Dendritic cell treated with granulocyte-macrophage colony-stimulating factor and Interleukin-4, amounts not matched to agents 40 ng/mL and 50 ng/mL, for 4 days (primary cell): ENCODE data around the gene POU2F3.
A peak's percentile ranks its signal among the peaks of the same experiment; 100 is the strongest.

Experiments used
- H3K27ac Mint-ChIP-seq: one replicate; pipeline ENCODE4 v1.8.0; 2022; ENCODE audit warnings: mild to moderate bottlenecking, mixed read lengths
- H3K27me3 Mint-ChIP-seq: one replicate; pipeline ENCODE4 v1.8.0; 2022; ENCODE audit warnings: mild to moderate bottlenecking, mixed read lengths
- H3K36me3 Mint-ChIP-seq: one replicate; pipeline ENCODE4 v1.8.0; 2022; ENCODE audit warnings: low read depth, mixed read lengths
- H3K4me1 Mint-ChIP-seq: one replicate; pipeline ENCODE4 v1.8.0; 2022; ENCODE audit warnings: low read depth, mixed read lengths
- H3K4me3 Mint-ChIP-seq: one replicate; pipeline ENCODE4 v1.8.0; 2022; ENCODE audit warnings: mild to moderate bottlenecking, moderate library complexity, mixed read lengths
- H3K9me3 Mint-ChIP-seq: one replicate; pipeline ENCODE4 v1.8.0; 2022; ENCODE audit warnings: mixed read lengths
- intact Hi-C: fragments of 100-400 bp; cut with micrococcal nuclease; formaldehyde crosslinking; loops from one replicate; pipeline ENCODE4 v1.15.0; 2022

The POU2F3 gene

DNA sequence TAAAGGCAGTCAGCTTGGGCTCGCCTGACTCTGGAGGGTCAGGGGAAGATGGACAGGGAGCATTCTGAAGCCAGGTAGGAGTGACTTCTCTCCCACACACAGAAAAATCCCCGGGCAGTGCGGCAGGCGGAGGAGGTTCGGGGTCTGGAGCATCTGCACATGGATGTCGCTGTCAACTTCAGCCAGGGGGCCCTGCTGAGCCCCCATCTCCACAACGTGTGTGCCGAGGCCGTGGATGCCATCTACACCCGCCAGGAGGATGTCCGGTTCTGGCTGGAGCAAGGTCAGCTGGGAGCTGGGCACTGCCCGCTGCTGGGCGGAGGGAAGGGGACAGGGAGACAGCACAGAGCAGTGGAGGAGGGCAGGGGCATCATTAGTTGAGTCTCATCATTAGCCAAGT is 13.2 kb upstream of the POU2F3 start:
- Mint-ChIP-seq H3K36me3 (peaks cover 26% of the 10 kb centered on the region), H3K9me3 (no peaks in the 10 kb centered on the region), H3K27me3 (peaks cover 8% of the 10 kb centered on the region), H3K4me3 (no peak overlapping the region), H3K4me1 (peaks cover 55% of the 10 kb centered on the region), H3K27ac (peak overlapping the region; percentile 83)
- intact Hi-C loops: no loop called here

DNA sequence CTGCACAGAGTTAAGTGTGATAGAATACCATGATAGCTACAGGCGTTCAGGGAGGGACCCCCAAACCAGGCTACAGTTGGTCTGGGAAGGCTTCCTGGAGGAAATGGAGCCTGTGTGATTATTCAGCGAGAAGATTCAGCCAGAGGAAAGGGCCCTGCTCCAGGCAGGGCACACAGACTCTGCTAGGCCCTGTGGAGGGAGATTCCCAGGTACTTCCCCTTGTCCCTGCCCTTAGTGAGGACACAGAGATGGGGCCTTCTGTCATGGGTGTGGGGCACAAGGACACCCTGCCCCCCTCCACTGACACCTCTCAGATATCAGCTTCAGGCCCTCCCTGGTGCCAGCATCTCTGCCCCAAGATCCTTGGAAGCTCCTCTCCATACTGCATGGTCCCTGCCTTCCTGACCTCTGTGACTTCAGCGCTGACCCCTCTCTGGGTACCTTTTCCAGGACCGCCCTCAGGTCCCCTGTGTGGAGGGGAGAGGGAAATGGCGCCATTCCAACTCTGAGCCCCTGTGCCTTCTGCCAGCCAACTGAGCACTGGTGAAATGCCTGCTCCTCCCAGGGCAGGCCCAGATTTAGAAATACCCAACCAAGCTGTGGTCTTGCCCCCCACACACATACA is 12.6 kb upstream of the POU2F3 start:
- H3K9me3 Mint-ChIP-seq: no peaks in the 10 kb centered on the region
- H3K36me3 Mint-ChIP-seq: peaks cover 26% of the 10 kb centered on the region
- intact Hi-C loops: no loop called here
- no peak overlapping the region for H3K4me3 Mint-ChIP-seq
- H3K4me1 Mint-ChIP-seq: peaks cover 49% of the 10 kb centered on the region
- peaks cover 13% of the 10 kb centered on the region for H3K27me3 Mint-ChIP-seq
- H3K27ac Mint-ChIP-seq: peak overlapping the region; percentile 83

DNA sequence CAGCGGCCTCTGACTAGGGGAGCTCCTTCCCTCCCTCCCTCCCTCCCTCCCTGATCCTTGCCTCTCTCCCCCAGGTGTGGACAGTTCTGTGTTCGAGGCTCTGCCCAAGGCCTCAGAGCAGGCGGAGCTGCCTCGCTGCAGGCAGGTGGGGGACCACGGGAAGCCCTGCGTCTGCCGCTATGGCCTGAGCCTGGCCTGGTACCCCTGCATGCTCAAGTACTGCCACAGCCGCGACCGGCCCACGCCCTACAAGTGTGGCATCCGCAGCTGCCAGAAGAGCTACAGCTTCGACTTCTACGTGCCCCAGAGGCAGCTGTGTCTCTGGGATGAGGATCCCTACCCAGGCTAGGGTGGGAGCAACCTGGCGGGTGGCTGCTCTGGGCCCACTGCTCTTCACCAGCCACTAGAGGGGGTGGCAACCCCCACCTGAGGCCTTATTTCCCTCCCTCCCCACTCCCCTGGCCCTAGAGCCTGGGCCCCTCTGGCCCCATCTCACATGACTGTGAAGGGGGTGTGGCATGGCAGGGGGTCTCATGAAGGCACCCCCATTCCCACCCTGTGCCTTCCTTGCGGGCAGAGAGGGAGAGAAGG is 11.1 kb upstream of the POU2F3 start:
- Mint-ChIP-seq H3K4me3 (no peak overlapping the region), H3K4me1 (peaks cover 40% of the 10 kb centered on the region), H3K27me3 (peaks cover 28% of the 10 kb centered on the region), H3K9me3 (no peaks in the 10 kb centered on the region), H3K36me3 (peaks cover 26% of the 10 kb centered on the region), H3K27ac (no peak overlapping the region)
- intact Hi-C loops: loop anchor here (1.0 kb wide), 1 partner anchor 57 kb away; no protein-coding TSS in a partner anchor

DNA sequence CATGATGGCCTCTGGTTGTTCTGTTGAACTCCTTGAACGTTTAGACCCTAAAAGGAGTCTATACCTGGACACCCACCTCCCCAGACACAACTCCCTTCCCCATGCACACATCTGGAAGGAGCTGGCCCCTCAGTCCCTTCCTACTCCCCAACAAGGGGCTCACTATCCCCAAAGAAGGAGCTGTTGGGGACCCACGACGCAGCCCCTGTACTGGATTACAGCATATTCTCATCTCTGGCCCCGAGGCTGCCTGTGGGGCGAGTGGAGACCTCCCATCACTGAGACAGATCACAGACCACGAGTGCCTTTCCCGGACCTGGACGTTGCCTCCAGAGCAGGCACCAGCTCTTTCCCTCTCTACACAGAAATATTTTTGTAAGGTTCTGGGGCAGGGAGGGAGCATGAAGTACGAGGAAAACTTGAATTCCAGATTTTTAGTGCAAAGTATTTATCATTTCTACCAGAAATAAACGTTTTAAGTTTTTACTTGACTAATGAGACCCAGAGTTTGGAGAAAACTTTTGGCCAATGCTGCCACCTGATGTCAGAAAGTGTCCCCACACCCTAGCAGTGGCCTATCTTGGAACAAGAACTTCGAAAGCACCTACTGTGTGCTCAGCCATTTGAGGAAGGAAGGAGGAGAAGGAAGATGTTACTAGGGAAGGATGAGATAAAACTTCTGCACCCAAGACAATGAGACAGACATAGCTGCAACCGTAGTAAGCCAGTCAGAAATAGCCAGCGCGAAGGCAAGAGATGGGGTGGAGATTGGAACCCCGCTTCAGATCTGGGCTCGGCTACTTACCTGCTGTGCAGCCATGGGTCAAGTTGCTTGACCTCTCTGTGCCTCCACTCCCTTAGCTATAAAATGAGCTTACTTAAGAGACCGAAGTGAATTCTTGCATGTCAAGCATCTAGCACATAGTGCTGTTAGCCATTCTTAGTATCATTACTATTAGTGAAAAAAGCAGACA is 10.2 kb upstream of the POU2F3 start:
- Mint-ChIP-seq H3K27ac (no peak overlapping the region), H3K9me3 (no peaks in the 10 kb centered on the region), H3K27me3 (peaks cover 37% of the 10 kb centered on the region), H3K4me1 (peaks cover 39% of the 10 kb centered on the region), H3K4me3 (no peak overlapping the region), H3K36me3 (peaks cover 26% of the 10 kb centered on the region)
- intact Hi-C loops: loop anchor here (1.0 kb wide), 1 partner anchor 57 kb away; no protein-coding TSS in a partner anchor

DNA sequence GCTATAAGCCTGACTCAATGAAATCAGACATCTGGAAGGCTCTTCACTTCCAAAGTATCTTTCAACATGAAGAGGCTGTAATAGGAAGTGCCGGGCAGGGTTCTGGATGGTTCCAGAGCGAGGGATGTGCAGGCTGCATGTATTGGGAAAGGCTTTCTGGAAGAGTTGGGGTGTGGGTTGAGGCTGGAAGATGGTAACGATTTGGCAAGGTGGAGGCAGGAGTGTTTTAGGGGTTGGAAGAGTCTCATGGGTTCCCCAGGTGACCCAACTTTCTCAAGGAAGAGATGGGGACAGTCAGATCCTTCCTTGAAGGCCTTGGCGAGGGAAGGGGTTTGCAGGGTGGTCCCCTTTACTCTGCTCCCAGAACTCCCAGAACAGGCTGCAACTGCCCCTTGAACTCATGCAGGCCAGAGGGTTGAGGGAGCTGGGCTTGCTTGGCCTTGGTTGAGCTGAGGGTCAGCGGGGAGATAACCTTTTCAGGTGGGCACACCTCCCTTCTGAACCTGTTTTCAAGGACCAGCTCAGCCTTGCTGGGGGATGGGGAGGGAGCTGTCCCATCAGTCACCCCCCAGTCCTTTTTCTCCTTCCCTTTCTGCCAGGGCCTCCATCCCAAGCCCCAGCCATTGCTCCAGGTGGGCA is 9.4 kb upstream of the POU2F3 start:
- intact Hi-C loops: no loop called here
- Mint-ChIP-seq H3K27me3 (peaks cover 45% of the 10 kb centered on the region), H3K4me3 (no peak overlapping the region), H3K36me3 (peaks cover 26% of the 10 kb centered on the region), H3K9me3 (no peaks in the 10 kb centered on the region), H3K4me1 (peaks cover 31% of the 10 kb centered on the region), H3K27ac (no peak overlapping the region)

DNA sequence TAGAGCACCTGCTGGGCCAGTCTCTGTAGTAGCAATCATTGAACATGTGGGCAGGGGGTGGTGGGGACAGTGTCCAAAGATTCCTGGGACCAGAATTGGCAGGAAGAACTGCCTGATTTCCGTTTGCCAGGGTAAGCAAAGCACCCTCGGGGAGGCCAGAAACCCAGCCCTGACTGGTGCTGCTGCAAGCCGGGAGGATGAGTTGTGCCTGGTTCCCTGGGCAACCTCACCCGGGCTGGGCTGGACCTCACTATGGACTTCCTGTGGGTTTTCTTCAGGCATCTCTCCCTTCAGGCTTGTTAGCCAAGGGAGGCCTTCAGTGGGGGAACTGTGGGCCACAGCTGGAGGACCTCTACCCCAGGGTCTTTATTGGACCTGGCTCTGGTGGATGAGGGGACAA is 8.0 kb upstream of the POU2F3 start:
- intact Hi-C loops: no loop called here
- H3K9me3 Mint-ChIP-seq: no peaks in the 10 kb centered on the region
- peaks cover 20% of the 10 kb centered on the region for H3K36me3 Mint-ChIP-seq
- no peak overlapping the region for H3K27ac Mint-ChIP-seq
- H3K27me3 Mint-ChIP-seq: peaks cover 53% of the 10 kb centered on the region
- H3K4me3 Mint-ChIP-seq: no peak overlapping the region
- peaks cover 19% of the 10 kb centered on the region for H3K4me1 Mint-ChIP-seq

DNA sequence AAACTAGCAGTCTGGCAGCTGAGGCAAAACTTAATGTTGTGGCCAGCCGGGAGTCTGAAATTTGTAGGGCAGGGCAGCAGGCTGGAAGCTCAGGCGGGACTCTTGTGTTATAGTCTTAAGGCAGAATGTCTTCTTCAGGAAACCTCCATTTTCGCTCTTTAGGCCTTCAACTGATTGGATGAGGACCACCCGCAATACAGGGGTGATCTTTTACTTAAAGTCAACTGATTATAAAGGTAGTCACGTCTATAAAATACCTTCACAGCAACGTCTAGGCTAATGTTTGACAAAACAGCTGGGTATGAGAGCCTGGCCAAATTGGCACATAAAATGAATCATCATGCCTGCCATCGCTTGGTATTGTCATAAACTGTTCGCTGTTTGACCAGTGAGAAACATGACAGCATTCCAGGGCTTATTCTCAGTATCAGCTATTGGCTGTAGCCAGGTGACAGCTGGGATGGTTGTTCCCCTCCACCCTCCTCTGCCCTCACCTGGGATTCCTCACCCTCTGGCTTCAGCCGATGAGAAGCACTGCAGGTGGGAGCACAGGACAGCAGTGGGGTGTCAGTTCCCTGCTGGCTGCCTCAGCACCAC is 6.6 kb upstream of the POU2F3 start:
- Mint-ChIP-seq H3K9me3 (no peaks in the 10 kb centered on the region), H3K27ac (no peak overlapping the region), H3K4me1 (peaks cover 9% of the 10 kb centered on the region), H3K4me3 (no peak overlapping the region), H3K36me3 (peaks cover 11% of the 10 kb centered on the region), H3K27me3 (peaks cover 65% of the 10 kb centered on the region)
- intact Hi-C loops: no loop called here

DNA sequence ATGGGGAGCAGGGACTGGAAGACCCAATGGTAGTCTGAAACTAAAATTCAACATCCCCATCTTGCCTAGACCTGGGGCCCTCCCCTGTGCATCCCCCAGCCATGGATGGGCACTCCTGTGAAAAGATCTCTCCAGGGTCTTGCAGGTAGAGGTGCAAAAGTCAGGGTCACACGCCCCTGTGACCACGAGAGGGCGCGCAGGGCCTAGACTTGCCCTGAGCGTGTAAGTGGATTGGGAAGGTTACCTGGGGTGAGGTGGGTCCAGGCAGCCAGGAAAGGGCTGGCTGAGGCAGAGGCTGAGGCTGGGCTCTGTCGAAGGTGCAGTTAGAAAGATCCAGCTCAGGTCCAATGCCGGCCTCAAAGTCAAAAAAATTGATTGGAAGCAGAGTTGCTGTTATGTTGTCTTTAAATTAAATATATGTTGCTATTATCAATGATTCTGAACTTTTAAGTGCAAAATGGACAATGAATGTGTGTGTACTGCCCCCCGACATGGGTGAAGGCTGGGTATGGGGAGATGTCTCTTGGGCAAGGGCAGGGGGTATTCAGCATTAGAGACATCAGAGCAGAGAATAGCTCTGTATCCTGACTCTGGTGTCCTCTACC is 4.8 kb upstream of the POU2F3 start:
- no peaks in the 10 kb centered on the region for H3K36me3 Mint-ChIP-seq
- H3K9me3 Mint-ChIP-seq: no peaks in the 10 kb centered on the region
- no peak overlapping the region for H3K4me3 Mint-ChIP-seq
- intact Hi-C loops: loop anchor here (1.0 kb wide), 1 partner anchor 65 kb away; no protein-coding TSS in a partner anchor
- H3K4me1 Mint-ChIP-seq: peaks cover 9% of the 10 kb centered on the region
- peaks cover 79% of the 10 kb centered on the region for H3K27me3 Mint-ChIP-seq
- no peak overlapping the region for H3K27ac Mint-ChIP-seq

DNA sequence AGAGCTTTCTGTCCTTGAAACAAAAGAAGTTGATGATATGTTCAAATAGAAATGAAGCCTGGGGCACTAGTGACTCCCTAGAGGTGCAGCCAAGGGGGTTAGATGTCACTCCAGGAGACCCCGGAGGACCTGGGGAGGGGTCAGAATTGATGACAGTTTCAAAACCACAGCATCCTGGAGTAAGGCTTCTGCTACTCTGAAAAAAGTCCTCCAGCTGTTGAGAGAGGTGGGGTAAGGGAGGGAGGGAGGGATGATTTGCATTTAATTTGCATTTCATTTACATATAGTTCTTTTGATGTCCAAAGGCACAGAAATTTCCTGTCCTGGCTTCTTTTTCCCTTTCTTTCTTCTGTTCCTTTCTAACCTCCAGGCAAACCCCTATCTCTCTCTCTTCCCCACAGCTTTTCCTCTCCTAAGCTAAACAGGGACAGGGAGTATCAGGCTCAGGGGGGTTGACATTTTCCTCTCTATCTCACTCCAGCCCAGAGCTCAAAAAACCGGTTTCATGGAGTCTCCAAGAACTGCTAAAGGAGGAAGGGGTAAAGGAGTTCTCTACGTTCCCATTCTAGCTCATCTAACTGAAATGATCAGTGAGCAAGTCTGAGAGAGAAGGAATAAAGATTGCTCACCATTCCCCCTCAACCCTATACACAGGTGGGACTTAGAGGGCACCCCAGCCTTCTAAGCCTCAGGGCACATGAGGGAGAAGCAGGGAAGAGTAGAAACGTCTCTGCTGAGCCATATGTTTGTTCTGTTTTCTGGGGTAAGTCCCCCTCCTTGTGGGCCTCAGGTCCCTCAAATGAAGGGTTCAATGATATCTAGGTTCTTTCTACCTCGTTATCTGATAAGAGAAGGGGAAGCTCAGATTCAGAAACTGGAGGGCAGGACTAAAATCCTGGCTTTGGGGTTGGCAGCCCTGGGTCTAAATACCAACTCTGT is 3.5 kb upstream of the POU2F3 start:
- intact Hi-C loops: no loop called here
- H3K27me3 Mint-ChIP-seq: peaks cover 89% of the 10 kb centered on the region
- no peak overlapping the region for H3K27ac Mint-ChIP-seq
- H3K36me3 Mint-ChIP-seq: no peaks in the 10 kb centered on the region
- H3K9me3 Mint-ChIP-seq: no peaks in the 10 kb centered on the region
- no peak overlapping the region for H3K4me3 Mint-ChIP-seq
- peaks cover 9% of the 10 kb centered on the region for H3K4me1 Mint-ChIP-seq

DNA sequence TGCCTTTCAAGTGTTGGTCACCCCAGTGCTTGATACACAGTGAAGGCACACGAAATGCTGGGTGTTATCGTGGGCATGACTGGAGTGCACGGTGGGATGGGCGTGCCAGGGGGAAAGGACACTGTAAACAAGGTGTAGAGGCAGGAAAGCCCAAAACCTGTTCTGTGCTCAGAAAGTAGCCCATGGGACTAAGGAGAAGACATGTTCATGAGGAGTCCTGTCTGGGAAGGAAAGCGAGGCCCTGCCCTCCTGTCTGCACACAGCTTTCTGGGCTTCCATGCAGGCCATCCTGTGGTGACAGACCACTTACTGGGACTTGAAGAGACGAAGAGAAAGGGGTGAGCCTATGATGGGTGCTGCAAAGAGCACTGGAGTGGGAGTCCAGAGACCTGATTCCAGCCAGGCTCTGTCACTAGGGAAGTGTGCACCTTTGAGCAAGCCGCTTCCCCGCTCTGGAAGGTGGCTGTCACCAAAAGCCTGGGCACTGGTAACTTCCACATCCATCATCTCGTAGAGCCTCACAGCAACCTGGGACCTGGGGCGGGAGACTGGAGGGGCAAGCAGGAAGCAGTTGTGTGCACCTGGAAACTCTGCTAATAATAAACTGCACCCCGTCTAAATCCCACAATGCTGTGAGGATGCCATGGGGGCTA is 846 bp upstream of the POU2F3 start:
- Mint-ChIP-seq H3K9me3 (no peaks in the 10 kb centered on the region), H3K4me1 (peaks cover 5% of the 10 kb centered on the region), H3K27me3 (peaks cover 92% of the 10 kb centered on the region), H3K36me3 (no peaks in the 10 kb centered on the region), H3K27ac (no peak overlapping the region), H3K4me3 (no peak overlapping the region)
- intact Hi-C loops: no loop called here

DNA sequence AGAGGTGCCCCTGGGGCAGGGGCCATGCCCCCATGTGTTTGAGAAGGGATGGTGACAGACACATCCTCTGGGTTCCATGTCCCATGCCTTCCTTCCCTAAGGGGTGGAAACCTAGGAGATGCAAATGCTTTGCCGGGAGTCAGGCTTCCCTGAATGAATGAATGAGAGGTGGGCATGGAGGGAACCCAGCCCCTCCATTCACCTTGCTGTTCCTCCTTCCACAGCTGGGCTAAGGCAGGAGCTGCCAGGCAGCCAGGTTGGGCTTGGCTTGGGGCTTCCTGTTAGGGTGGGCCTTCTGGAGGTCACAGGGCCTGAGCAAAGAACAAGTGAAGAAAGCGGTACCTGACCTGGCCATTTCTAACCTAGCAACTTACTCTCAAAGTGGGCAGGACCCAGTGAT is 926 bp downstream of the POU2F3 start:
- intact Hi-C loops: no loop called here
- H3K9me3 Mint-ChIP-seq: no peaks in the 10 kb centered on the region
- no peak overlapping the region for H3K4me3 Mint-ChIP-seq
- H3K36me3 Mint-ChIP-seq: no peaks in the 10 kb centered on the region
- no peak overlapping the region for H3K27ac Mint-ChIP-seq
- H3K4me1 Mint-ChIP-seq: no peaks in the 10 kb centered on the region
- H3K27me3 Mint-ChIP-seq: peaks cover 90% of the 10 kb centered on the region

DNA sequence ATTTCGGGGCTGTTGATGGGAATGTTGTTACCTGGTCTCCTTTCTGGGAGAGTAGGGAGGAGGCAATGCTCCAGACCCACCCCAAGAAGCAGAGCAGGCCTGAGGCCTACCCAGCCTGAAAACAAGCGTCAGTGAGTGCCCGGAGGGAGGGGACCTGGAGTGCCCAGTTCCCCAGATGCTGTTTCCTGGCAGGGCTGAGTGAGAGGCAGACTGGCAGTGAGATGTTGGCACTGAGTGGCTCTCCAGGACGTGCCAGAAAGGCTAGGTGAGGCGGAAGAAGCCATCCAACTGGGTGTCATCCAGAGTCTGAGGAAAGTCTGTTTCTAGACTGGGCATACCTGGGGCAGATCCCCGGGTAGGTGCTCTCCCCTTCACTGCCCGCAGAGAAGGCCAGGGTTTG is 1.3 kb downstream of the POU2F3 start:
- H3K4me3 Mint-ChIP-seq: no peak overlapping the region
- H3K4me1 Mint-ChIP-seq: no peaks in the 10 kb centered on the region
- no peak overlapping the region for H3K27ac Mint-ChIP-seq
- no peaks in the 10 kb centered on the region for H3K36me3 Mint-ChIP-seq
- peaks cover 91% of the 10 kb centered on the region for H3K27me3 Mint-ChIP-seq
- intact Hi-C loops: no loop called here
- no peaks in the 10 kb centered on the region for H3K9me3 Mint-ChIP-seq
